PC-3 (cell line): Measurements from ENCODE around the gene GRK1.

Experiments used
- EZH2 ChIP-seq: fragments of 300-600 bp; sonication (generic); IDR thresholded peaks from one replicate; pipeline ENCODE4 v1.6.1; 2017; ENCODE audit warnings: antibody characterized with exemption, mild to moderate bottlenecking, low read length; ENCODE audit not compliant: unreplicated experiment
- TF ChIP-seq, protein P1 (sequence below): fragments of 300-600 bp; sonication (generic); conservative IDR thresholded peaks from 2 replicates; pipeline ENCODE4 v1.5.1; 2017; ENCODE audit warnings: antibody characterized with exemption, low read depth, mild to moderate bottlenecking, low read length

DNA sequence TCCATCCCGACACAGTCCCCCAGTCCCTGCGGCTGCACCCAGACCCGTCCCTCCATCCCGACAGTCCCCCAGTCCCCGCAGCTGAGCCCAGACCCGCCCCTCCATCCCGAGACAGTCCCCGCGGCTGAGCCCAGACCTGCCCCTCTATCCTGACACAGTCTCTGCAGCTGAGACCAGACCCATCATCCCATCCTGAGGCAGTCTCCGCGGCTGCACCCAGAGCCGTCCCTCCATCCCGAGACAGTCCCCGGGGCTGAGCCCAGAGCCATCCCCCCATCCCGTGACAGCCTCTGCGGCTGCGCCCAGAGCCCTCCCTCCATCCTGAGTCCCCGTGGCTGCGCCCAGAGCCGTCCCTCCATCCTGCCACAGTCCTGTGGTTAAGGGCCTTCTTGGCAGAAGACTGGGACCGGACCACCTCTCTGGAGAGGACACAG, 63.3 kb downstream of the GRK1 start:
- TF ChIP-seq, protein P1, sequence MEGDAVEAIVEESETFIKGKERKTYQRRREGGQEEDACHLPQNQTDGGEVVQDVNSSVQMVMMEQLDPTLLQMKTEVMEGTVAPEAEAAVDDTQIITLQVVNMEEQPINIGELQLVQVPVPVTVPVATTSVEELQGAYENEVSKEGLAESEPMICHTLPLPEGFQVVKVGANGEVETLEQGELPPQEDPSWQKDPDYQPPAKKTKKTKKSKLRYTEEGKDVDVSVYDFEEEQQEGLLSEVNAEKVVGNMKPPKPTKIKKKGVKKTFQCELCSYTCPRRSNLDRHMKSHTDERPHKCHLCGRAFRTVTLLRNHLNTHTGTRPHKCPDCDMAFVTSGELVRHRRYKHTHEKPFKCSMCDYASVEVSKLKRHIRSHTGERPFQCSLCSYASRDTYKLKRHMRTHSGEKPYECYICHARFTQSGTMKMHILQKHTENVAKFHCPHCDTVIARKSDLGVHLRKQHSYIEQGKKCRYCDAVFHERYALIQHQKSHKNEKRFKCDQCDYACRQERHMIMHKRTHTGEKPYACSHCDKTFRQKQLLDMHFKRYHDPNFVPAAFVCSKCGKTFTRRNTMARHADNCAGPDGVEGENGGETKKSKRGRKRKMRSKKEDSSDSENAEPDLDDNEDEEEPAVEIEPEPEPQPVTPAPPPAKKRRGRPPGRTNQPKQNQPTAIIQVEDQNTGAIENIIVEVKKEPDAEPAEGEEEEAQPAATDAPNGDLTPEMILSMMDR: no peak
- TF ChIP-seq EZH2: no peak
